GM12878 (cell line): ENCODE measurements around the gene TRPT1. TPM values are rescaled to one million over a fixed set of nuclear protein-coding genes. Genes with fewer than 3 reads are reported as not detected.

Experiments
- ATAC-seq: fragments of 200-7000 bp; cut with Tn5 transposase; 3 replicates; pipeline ENCODE4 v1.9.1; 2020; ENCODE audit warnings: mild to moderate bottlenecking, moderate library complexity
- BruUV-seq: library from RNA; stranded (reverse); fragments of 400-500 nt; replicated peaks from 2 replicates; lab custom pipeline; 2021; lab: Mats Ljungman, UMichigan
- CTCF ChIA-PET: fragments of 300-600 bp; sonication (Branson Sonifier 250); formaldehyde crosslinking; extraction: SDS; loops from one replicate; lab custom pipeline; 2021; ENCODE audit warnings: inconsistent platforms; lab: Yijun Ruan, JAX
- POLR2A ChIA-PET: fragments of 350-600 bp; formaldehyde crosslinking; extraction: SDS; loops from one replicate; lab custom pipeline; 2021; ENCODE audit warnings: inconsistent platforms; lab: Charles Lee
- RAD21 ChIA-PET: fragments of 300-600 bp; sonication (Branson Sonifier 250); formaldehyde crosslinking; loops from one replicate; lab custom pipeline; 2023; ENCODE audit warnings: antibody characterized with exemption; ENCODE audit not compliant: unreplicated experiment; lab: Charles Lee
- SMC1A ChIA-PET: fragments of 300-600 bp; sonication (Branson Sonifier 250); formaldehyde crosslinking; loops from one replicate; lab custom pipeline; 2023; ENCODE audit not compliant: unreplicated experiment, uncharacterized antibody; lab: Charles Lee
- DNase-seq: peaks from one replicate; pipeline ENCODE4 v3.0.0-alpha.2; 2011; ENCODE audit warnings: low read depth, low spot score
- FAIRE-seq: peaks from 3 replicates; lab custom pipeline; 2011; peaks lifted over from hg19 to GRCh38; lab: Jason Lieb, UNC
- H2AFZ ChIP-seq: 2 replicates; pipeline ENCODE4 v1.6.0; 2011; ENCODE audit warnings: low read depth, low read length, control low read depth; ENCODE audit not compliant: control insufficient read depth
- H3K27ac ChIP-seq: 2 replicates; pipeline ENCODE4 v1.5.1; 2011; ENCODE audit warnings: control low read depth; ENCODE audit not compliant: control insufficient read depth, insufficient read depth
- H3K27me3 ChIP-seq, 2 experiments: replicated peaks in 1 of 2; 2 replicates each; pipeline versions ENCODE4 v1.6.0 to v1.6.1; 2011; ENCODE audit warnings: low read length in 1 of 2; ENCODE audit not compliant: control insufficient read depth in 2 of 2, insufficient read depth in 2 of 2
- H3K36me3 ChIP-seq, 2 experiments: 2 replicates each; pipeline ENCODE4 v1.5.1; 2011; ENCODE audit warnings: low read length in 1 of 2; ENCODE audit not compliant: control insufficient read depth in 2 of 2, insufficient read depth in 2 of 2
- H3K4me1 ChIP-seq: 2 replicates; pipeline ENCODE4 v1.6.1; 2011; ENCODE audit warnings: mild to moderate bottlenecking, low read length, moderate library complexity, mixed read lengths; ENCODE audit not compliant: control insufficient read depth, insufficient read depth
- H3K4me2 ChIP-seq: 2 replicates; pipeline ENCODE4 v1.6.0; 2011; ENCODE audit warnings: control low read depth; ENCODE audit not compliant: control insufficient read depth, insufficient read depth
- H3K4me3 ChIP-seq: fragments of 200-600 bp; sonication (generic); 2 replicates; pipeline ENCODE4 v1.5.1; 2016
- H3K79me2 ChIP-seq: 2 replicates; pipeline ENCODE4 v1.6.0; 2011; ENCODE audit warnings: low read length; ENCODE audit not compliant: control insufficient read depth, insufficient read depth
- H3K9ac ChIP-seq: 2 replicates; pipeline ENCODE4 v1.8.0; 2011; ENCODE audit warnings: low read length, control low read depth, mixed read lengths; ENCODE audit not compliant: control insufficient read depth, insufficient read depth
- H3K9me3 ChIP-seq: replicated peaks from 3 replicates; pipeline ENCODE4 v1.5.1; 2011; ENCODE audit warnings: mild to moderate bottlenecking, low read length; ENCODE audit not compliant: control insufficient read depth, insufficient read depth
- H4K20me1 ChIP-seq: 2 replicates; pipeline ENCODE4 v1.6.0; 2011; ENCODE audit not compliant: control insufficient read depth, insufficient read depth
- EZH2 ChIP-seq: IDR thresholded peaks from 2 replicates; pipeline ENCODE4 v1.6.1; 2012; ENCODE audit warnings: low read depth, mild to moderate bottlenecking, control low read depth, inconsistent platforms, low read length, borderline replicate concordance; ENCODE audit not compliant: control insufficient read depth
- MLLT1 ChIP-seq: fragments of 450-650 bp; IDR thresholded peaks from 2 replicates; pipeline ENCODE4 v1.6.1; 2016; ENCODE audit warnings: mild to moderate bottlenecking
- MYC ChIP-seq: IDR thresholded peaks from 2 replicates; pipeline ENCODE4 v1.6.1; 2011; ENCODE audit warnings: mild to moderate bottlenecking, low read length, moderate library complexity, inconsistent platforms; ENCODE audit not compliant: insufficient read depth, insufficient replicate concordance, insufficient read length, severe bottlenecking
- PAX5 ChIP-seq: IDR thresholded peaks from 2 replicates; pipeline ENCODE4 v1.6.1; 2011; ENCODE audit warnings: low read depth, low read length, borderline replicate concordance
- SKIL ChIP-seq: fragments of 450-650 bp; IDR thresholded peaks from 2 replicates; pipeline ENCODE4 v1.6.1; 2017; ENCODE audit warnings: mild to moderate bottlenecking, low read depth, inconsistent platforms; ENCODE audit not compliant: poor library complexity, severe bottlenecking
- SMARCA5 ChIP-seq: fragments of 450-650 bp; IDR thresholded peaks from 2 replicates; pipeline ENCODE4 v1.6.1; 2017; ENCODE audit warnings: mild to moderate bottlenecking
- STAT1 ChIP-seq: fragments of 450-650 bp; conservative IDR thresholded peaks from 2 replicates; pipeline ENCODE4 v1.6.1; 2014; ENCODE audit warnings: antibody characterized with exemption, mild to moderate bottlenecking
- TBL1XR1 ChIP-seq: IDR thresholded peaks from 2 replicates; pipeline ENCODE4 v1.6.1; 2012; ENCODE audit warnings: low read depth, low read length, improper control_type of control experiment
- ZNF207 ChIP-seq: fragments of 450-650 bp; IDR thresholded peaks from 2 replicates; pipeline ENCODE4 v1.6.1; 2014; ENCODE audit warnings: antibody characterized with exemption, mild to moderate bottlenecking, borderline replicate concordance
- WGBS: methylation state at CpG from one replicate; pipeline ENCODE4 v1.1.6; 2016; ENCODE audit warnings: low lambda C conversion rate; ENCODE audit not compliant: insufficient replicate concordance, insufficient coverage; ENCODE audit errors: missing lambda C conversion rate; 5-methylcytosine and 5-hydroxymethylcytosine counted together
- in situ Hi-C: fragments of 300-500 bp; cut with MboI; formaldehyde crosslinking; loops from 9 replicates; pipeline ENCODE4 v1.14.3; 2018; ENCODE audit warnings: mixed read lengths
- intact Hi-C: fragments of 100-400 bp; cut with micrococcal nuclease; formaldehyde crosslinking; loops from one replicate; pipeline ENCODE4 v1.14.2; 2022; ENCODE audit not compliant: unreplicated experiment
- polyA plus RNA-seq, 11 experiments: library from polyadenylated mRNA; depleted of rRNA in 4 of 11; unstranded in 6 of 11; stranded (reverse) in 5 of 11; fragments of >200 nt; fragmentation: Nextera tagmentation in 4 of 11; fragmentation: Illumina TruSeq in 1 of 11; extraction: Ambion mirVana in 4 of 11; extraction: Trizol in 1 of 11; gene quantifications; 1 replicate in 1 of 11; 2 replicates in 10 of 11; pipeline versions ENCODE4 v1.2.1 to v1.2.3, GENCODE V29; 2011 to 2016; ENCODE audit warnings: inconsistent platforms in 2 of 11, missing spikeins in 2 of 11, low read depth in 1 of 11
- total RNA-seq, 4 experiments: library from RNA; depleted of rRNA in 3 of 4; stranded (reverse); fragments of >200 nt in 3 of 4; fragmentation: Illumina TruSeq in 1 of 4; extraction: Trizol in 1 of 4; gene quantifications; 2 replicates each; pipeline versions ENCODE4 v1.2.1 to v1.2.3, GENCODE V29; 2013 to 2021
- TF ChIP-seq, protein P1 (sequence below): fragments of 450-650 bp; conservative IDR thresholded peaks from 2 replicates; pipeline ENCODE4 v1.6.1; 2017; ENCODE audit warnings: mild to moderate bottlenecking, moderate library complexity
- TF ChIP-seq, protein P2 (sequence below): fragments of 450-650 bp; IDR thresholded peaks from 2 replicates; pipeline ENCODE4 v1.6.1; 2017; ENCODE audit warnings: mild to moderate bottlenecking, moderate library complexity

Gene TRPT1
- total and polyA plus RNA-seq, 10 of the 15 experiments (the other 5 are each of a cell fraction or from before 2014, with no cell fraction given): 7.1 to 63.0 (median 31.4) TPM

DNA sequence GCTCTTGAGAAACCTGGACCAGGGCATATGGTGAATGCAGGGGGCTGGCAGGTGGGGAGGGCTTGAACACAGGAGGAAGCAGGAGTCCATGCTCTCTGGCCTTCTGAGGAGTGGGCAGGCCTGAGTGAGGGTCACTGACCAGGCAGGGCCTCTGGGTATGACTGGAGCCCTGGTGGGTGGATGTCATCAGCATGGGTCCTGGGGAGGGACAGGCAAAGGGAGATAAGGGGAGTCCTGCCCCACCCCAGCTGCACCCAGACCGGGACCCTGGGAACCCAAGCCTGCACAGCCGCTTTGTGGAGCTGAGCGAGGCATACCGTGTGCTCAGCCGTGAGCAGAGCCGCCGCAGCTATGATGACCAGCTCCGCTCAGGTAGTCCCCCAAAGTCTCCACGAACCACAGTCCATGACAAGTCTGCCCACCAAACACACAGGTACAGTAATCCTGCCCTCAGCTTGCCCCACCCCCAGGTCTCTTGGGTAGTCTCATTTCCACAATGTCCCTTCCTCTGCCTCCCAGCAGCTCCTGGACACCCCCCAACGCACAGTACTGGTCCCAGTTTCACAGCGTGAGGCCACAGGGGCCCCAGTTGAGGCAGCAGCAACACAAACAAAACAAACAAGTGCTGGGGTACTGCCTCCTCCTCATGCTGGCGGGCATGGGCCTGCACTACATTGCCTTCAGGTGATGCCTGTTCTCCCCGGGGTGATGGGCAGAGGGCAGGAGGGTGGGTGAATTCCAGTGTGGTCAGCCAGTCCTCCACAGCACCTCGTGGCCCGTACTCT is 6.4 kb upstream of the TRPT1 start:
- Histone ChIP-seq H3K4me3 (no peak overlapping the region), H3K79me2 (peaks cover 23% of the 10 kb centered on the region), H2AFZ (no peak overlapping the region), H3K36me3 (no peaks in the 10 kb centered on the region; a peak in 1 of 4 replicates), H3K27me3 (no peaks in the 10 kb centered on the region), H4K20me1 (no peaks in the 10 kb centered on the region), H3K9me3 (no peaks in the 10 kb centered on the region), H3K4me1 (peaks cover 40% of the 10 kb centered on the region), H3K4me2 (no peak overlapping the region), H3K27ac (no peak overlapping the region), H3K9ac (no peak overlapping the region)
- in situ Hi-C loops: loop anchor here (25.0 kb wide), 1 partner anchor 1630 kb away; the partner anchor contains the start of genes CFL1, EFEMP2 and MUS81
- intact Hi-C loops: no loop called here
- CTCF ChIA-PET: interaction anchor here (0.9 to 2.9 kb wide), 2 partner anchors 26 to 123 kb away, joined by 3 to 18 read pairs; partner anchors contain the start of gene FERMT3
- POLR2A ChIA-PET: interaction anchor here (0.6 to 9.7 kb wide), 10 partner anchors 8 to 1632 kb away, joined by 3 to 77 read pairs (median 6); partner anchors contain the start of genes FERMT3, FKBP2 and PPP1R14B
- no TSS peak for BruUV-seq
- RAD21 ChIA-PET: interaction anchor here (1.1 to 1.7 kb wide), 3 partner anchors 9 to 71 kb away, joined by 3 to 6 read pairs (median 3); no protein-coding TSS in a partner anchor
- DNase-seq (no peak), ATAC-seq (no peak), FAIRE-seq (no peak)
- SMC1A ChIA-PET: interaction anchor here (1.2 kb wide), 1 partner anchor 26 kb away, joined by 3 read pairs; no protein-coding TSS in a partner anchor
- 67% methylated on average over 15 of the region's 15 CpGs for WGBS
- no peak for TF ChIP-seq MLLT1
- TF ChIP-seq, protein P1, sequence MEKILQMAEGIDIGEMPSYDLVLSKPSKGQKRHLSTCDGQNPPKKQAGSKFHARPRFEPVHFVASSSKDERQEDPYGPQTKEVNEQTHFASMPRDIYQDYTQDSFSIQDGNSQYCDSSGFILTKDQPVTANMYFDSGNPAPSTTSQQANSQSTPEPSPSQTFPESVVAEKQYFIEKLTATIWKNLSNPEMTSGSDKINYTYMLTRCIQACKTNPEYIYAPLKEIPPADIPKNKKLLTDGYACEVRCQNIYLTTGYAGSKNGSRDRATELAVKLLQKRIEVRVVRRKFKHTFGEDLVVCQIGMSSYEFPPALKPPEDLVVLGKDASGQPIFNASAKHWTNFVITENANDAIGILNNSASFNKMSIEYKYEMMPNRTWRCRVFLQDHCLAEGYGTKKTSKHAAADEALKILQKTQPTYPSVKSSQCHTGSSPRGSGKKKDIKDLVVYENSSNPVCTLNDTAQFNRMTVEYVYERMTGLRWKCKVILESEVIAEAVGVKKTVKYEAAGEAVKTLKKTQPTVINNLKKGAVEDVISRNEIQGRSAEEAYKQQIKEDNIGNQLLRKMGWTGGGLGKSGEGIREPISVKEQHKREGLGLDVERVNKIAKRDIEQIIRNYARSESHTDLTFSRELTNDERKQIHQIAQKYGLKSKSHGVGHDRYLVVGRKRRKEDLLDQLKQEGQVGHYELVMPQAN: no peak
- no peak for TF ChIP-seq STAT1
- no peak for TF ChIP-seq ZNF207
- TF ChIP-seq, protein P2, sequence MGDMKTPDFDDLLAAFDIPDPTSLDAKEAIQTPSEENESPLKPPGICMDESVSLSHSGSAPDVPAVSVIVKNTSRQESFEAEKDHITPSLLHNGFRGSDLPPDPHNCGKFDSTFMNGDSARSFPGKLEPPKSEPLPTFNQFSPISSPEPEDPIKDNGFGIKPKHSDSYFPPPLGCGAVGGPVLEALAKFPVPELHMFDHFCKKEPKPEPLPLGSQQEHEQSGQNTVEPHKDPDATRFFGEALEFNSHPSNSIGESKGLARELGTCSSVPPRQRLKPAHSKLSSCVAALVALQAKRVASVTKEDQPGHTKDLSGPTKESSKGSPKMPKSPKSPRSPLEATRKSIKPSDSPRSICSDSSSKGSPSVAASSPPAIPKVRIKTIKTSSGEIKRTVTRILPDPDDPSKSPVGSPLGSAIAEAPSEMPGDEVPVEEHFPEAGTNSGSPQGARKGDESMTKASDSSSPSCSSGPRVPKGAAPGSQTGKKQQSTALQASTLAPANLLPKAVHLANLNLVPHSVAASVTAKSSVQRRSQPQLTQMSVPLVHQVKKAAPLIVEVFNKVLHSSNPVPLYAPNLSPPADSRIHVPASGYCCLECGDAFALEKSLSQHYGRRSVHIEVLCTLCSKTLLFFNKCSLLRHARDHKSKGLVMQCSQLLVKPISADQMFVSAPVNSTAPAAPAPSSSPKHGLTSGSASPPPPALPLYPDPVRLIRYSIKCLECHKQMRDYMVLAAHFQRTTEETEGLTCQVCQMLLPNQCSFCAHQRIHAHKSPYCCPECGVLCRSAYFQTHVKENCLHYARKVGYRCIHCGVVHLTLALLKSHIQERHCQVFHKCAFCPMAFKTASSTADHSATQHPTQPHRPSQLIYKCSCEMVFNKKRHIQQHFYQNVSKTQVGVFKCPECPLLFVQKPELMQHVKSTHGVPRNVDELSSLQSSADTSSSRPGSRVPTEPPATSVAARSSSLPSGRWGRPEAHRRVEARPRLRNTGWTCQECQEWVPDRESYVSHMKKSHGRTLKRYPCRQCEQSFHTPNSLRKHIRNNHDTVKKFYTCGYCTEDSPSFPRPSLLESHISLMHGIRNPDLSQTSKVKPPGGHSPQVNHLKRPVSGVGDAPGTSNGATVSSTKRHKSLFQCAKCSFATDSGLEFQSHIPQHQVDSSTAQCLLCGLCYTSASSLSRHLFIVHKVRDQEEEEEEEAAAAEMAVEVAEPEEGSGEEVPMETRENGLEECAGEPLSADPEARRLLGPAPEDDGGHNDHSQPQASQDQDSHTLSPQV: no peak
- TF ChIP-seq PAX5: no peak
- no peak for TF ChIP-seq TBL1XR1
- TF ChIP-seq EZH2: no peak
- TF ChIP-seq SKIL: no peak
- no peak for TF ChIP-seq SMARCA5
- TF ChIP-seq MYC: no peak
